GM19043 (cell line): ENCODE data around the gene FBXO34.
"Not testable (repeated sequence)": the region's sequence is repeated elsewhere in the genome, so short reads cannot be mapped to it uniquely, and the experiment has no call there.

Experiments used
- ATAC-seq: cut with Tn5 transposase; IDR thresholded peaks from one replicate; pipeline ENCODE4 v1.9.1; 2021; ENCODE audit warnings: low read depth; ENCODE audit not compliant: unreplicated experiment

Gene FBXO34

DNA sequence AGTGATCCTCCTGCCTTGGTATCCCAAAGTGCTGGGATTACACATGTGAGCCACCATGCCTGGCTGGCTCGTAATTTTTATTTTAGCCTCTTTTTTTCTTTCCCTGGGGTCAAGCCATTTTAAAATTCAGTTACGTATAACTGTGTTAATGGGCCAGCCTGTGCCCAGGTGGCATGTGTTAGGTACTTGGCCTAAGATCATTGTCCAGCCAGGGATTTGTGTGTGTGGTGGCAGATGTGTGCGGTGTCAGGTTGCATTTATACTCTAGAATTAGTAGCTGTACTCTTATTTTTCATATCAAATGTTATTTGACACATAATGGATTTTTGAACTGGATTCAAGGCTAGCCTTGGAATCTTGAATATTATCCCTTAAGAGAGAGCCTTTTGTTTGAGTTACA is 69.3 kb downstream of the FBXO34 start:
- no peak for ATAC-seq

DNA sequence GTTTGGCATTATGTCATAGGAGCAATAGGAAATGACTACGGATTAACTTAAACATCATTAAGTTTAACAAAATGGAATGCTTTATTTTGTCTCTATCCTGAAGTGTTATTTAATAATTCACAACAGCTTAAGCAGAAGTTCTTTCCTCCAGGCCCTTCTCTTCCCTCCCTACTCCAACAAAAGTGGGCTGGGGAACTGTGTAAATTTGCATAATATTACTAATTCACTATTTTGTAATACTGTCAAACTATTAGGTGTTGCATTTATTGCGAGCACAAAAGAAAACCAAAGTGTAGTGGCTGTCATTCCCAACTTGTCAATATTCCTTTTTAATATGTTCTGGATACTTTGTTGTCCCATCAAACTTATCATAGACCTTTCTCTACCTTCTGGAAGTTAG is 70.6 kb downstream of the FBXO34 start:
- no peak for ATAC-seq

DNA sequence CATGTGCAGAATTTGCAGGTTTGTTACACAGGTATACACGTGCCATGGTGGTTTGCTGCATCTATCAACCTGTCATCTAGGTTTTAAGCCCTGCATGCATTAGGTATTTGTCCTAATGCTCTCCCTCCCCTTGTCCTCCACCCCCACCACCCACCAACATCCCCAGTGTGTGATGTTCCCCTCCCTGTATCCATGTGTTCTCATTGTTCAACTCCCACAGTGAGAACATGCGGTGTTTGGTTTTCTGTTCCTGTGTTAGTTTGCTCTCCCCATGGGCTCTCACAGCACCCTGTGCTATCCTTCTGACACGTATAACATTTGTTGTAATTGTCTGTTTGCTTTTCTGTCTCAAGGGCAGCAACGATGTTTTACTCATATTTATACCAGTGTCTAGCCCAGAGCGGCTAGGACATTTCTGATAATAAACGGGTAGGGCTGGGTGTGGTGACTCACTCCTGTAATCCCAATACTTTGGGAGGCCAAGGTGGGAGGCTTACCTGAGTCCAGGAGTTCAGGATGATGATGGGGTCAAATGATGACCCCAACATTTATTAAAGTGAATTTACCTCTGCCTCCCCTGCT is 73.5 kb downstream of the FBXO34 start:
- ATAC-seq, result not testable (repeated sequence)

DNA sequence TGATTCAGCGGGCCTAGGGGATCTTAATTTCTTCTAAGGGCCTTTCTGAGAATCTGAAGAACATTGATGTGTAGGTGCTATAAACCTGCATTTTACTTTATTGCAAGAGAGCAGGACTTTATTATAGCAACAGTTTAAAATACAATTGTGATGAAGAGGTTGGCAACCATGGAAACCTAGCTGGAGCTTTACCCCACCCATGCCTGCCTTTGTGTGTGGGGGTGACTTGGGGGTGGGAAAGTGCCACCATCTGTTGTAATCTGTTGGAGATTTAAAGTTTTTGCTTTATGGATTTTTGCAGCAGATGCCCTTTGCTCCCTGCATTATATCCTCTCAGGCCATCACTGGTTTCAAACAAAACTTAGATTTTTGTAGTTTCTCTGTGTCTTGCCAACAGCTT is 75.8 kb downstream of the FBXO34 start:
- no peak for ATAC-seq

DNA sequence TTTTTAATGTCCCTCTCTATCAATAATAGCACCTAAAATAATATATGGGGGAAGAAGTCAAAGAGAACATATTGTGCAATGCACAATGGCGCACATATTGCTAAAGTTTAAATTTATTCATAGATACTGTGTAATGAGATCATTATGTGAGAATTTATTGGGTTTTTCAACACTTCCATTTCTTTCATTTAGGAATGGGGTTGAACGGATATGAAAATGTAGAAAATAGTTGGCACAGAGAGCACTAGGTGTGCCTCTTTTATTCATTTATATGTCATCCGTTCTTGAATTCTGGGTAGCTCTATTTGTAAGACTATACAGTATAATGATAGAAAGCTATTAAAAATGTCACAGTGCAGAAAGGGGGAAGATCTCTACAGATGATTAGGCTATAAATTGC is 76.5 kb downstream of the FBXO34 start:
- ATAC-seq, result no peak

DNA sequence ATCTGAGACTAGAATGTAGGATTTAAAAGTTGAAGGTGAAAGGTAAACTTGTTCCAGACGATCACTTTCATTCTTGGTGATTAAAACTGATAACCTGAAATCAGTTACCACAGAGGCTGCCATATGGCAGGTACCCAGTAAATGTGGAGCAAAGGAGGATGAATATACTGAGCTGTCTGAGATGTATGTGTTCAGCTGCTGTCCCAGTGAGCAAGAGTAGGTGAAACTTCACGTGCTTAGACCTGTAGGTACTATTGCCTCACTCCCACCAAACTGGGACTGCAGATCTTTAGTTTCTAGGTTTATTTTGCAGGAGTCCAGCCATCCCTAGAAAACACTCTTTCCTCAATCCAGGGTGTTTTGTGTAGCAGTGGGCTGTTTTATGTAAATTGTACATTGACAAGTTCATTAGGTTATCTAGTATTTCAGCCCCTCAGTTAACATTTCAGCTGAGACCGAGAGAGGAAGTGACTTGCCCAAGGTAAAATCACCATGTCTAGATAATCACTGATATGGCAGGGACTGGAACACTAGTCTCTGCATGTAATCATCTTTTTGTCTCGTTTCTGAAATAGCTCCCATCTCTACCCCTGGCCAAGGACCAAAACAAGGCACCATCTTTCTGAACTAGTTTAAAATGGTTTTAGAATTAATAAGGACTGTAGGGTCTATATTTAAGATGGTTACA is 77.7 kb downstream of the FBXO34 start:
- ATAC-seq, result peak; percentile 64

DNA sequence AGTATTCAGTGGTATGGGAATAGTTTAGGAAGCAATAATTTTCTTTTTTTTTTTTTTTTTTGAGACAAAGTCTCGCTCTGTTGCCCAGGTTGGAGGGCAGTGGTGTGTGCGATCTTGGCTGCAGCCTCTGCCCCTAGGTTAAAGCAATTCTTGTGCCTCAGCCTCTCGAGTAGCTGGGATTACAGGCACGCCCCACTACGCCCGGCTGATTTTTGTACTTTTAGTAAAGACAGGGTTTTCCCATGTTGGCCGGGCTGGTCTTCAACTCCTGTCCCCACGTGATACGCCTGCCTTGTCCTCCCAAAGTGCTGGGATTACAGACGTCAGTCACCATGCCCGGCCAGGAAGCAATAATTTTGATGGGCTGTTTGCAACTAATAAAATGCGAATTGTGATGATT is 78.3 kb downstream of the FBXO34 start:
- ATAC-seq, result peak; percentile 32

DNA sequence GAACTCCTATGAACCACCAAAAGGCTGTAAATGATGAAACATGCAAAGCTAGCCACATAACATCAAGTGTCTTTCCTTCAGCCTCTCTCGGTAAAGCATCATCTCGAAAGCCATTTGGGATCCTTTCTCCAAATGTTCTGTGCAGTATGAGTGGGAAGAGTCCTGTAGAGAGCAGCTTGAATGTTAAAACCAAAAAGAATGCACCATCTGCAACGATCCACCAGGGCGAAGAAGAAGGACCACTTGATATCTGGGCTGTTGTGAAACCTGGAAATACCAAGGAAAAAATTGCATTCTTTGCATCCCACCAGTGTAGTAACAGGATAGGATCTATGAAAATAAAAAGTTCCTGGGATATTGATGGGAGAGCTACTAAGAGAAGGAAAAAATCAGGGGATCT is 79.2 kb downstream of the FBXO34 start:
- ATAC-seq, result no peak

DNA sequence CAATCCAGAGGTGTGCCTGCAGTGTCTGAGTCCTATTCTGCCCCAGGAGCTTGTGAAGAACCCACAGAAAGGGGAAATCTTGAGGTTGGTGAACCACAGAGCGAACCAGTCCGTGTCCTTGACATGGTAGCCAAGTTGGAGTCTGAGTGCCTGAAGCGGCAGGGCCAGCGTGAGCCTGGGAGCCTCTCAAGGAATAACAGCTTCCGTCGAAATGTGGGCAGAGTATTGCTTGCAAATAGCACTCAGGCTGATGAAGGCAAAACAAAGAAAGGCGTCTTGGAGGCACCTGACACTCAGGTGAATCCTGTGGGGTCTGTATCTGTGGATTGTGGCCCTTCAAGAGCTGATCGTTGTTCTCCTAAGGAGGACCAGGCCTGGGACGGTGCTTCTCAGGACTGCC is 79.9 kb downstream of the FBXO34 start:
- ATAC-seq, result no peak

DNA sequence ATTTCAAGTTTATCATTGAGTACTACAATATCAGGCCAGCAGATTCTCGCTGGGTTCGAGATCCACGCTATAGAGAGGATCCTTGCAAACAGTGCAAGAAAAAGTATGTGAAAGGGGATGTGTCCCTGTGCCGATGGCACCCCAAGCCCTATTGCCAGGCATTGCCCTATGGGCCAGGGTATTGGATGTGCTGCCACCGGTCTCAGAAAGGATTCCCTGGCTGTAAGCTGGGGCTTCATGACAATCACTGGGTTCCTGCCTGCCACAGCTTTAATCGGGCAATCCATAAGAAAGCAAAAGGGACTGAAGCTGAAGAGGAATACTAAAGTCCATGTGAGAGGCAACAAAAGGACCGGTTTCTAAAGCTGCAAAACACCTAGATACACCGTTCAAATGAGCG is 81.0 kb downstream of the FBXO34 start:
- ATAC-seq, result no peak

DNA sequence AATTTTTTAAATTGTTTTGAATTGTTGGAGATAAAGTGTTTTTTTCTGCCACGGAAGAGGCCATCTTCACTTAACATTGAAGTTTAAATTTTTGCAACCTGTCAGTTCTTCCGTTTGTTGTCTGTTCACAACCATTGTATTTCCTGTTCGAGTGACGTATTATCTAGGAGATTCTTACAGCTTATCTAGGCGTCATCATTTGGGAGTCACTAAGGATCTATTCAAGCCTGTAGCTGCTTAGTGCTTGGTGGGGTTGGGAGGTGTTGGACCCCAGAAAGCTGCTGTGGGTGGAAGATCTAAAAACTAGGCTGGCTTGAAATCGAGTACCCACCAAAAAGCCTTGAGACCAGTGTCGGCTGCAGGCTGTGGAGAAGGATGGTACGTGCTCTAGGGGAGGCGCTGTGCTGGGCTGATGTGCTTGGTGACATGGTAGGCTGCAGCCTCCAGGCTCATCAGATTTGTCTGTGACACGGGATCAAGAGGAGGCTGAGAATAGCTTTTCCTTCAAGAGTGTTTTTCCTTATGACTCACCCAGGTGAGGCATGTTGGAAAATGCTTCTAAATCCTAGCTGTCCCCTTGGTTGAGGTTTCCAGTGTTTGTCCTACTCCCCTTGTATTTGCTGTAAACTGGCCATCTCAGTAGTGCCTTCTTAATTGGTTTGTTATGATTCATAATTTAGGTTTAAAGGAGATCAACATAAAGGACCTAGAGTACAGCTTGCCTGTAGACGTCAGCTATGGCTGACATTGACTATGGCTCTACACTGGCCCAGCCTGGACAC is 82.7 kb downstream of the FBXO34 start:
- ATAC-seq, result no peak

DNA sequence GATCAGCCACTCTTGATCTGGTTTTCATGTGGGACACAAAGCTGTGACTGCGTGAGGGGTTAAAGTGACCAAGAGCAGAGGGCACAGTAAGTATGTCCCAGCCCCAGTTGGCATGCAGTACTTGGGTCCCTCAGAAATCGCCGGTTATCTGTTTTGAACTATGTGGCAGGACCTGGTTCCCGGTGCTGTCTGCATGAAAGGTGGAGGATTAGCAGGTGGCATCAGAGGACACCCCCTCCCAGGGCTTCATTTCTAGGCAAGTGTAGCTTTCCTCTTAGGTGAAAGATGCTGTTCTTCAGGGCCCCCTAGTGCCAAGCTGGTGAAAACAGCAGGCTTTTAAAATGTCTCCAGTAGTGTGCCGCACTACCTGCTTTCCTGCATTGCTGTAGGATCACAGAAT is 83.3 kb downstream of the FBXO34 start:
- peak; percentile 77 for ATAC-seq

DNA sequence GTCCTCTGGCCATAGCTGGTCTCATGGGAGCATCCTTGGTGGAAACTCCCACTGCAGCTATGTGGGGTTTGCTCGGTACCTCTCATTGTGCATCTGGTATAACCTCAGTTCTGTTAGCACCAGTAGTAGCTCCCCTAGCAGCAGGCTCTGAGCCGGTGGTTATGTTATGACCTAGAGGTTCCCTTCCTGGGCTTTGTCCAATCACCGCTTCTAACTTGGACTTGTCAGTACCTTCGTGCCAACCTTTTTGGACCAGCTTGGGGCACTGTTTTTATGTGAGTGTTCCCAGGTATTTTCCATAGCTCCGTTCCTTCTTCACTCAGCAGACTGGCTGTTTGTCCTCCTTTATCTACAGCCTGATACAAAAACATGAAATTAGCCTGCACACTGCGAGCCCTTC is 84.7 kb downstream of the FBXO34 start:
- no peak for ATAC-seq

DNA sequence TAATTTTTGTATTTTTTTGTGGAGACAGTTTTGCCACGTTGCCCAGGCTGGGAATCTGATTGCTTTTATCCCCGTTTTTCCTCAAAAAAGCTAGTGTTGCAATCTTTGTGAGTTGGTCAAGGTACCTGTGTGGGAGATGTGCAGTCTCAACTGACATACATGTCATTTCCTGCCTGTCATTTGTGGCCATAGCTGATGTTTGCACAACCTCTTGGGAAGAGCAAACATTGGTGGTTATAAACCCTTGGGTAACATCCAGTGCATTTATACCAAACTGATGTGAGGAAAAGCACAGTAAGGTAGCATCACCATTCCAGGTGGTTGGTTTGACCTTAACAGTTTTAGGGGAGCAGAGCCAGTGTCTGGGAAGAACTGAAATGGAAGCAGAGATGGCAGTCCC is 85.7 kb downstream of the FBXO34 start:
- ATAC-seq, result no peak

DNA sequence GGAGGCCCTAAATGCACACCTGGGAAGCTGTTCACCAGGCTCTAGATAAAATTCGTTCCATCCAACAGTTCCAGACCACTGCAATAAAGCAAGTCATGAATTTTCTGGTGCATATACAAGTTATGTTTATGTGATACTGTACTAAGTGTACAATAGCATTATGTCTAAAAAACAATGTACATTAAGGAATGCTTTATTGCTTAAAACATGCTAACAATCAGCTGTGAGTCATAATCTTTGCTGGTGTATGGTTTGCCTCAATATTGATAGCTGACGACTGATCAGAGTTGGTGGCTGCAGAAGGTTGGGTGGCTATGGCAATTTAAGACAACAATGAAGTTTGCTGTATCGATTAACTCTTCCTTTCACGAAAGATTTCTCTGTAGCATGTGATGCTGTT is 88.1 kb downstream of the FBXO34 start:
- no peak for ATAC-seq

DNA sequence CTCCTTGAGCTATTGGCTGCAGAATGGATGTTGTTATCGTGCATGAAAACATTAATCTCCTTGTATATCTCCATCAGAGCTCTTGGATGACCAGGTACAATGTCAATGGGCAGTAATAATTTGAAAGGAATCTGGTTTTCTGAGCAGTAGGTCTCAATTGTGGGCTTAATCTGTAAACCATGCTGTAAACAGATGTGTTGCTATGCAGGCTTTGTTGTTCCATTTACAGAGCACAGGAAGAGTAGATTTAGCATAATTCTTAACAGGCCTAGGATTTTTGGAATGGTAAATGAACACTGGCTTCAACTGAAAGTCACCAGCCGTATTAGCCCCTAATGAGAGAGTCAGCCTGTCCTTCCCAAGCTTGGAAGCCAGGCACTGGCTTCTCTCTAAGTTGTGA is 90.0 kb downstream of the FBXO34 start:
- no peak for ATAC-seq

DNA sequence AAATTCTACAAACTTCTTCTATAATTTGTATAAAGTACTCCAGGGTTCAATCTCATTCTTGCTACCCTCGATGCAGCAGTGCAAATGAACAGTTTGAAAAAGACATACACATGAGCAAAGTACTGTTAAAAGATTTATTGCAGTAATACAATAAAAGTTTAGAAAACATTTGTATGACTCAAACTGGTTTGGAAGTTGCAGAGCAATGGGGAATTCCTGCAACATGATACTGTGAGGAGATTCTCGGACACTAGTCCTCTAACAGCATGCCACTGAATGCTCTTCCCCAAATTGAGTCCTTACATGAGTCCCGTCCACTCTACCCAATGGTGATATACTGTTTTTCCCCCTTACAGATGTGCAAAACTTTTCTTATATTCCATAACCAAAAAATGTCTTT is 95.0 kb downstream of the FBXO34 start:
- ATAC-seq, result no peak

DNA sequence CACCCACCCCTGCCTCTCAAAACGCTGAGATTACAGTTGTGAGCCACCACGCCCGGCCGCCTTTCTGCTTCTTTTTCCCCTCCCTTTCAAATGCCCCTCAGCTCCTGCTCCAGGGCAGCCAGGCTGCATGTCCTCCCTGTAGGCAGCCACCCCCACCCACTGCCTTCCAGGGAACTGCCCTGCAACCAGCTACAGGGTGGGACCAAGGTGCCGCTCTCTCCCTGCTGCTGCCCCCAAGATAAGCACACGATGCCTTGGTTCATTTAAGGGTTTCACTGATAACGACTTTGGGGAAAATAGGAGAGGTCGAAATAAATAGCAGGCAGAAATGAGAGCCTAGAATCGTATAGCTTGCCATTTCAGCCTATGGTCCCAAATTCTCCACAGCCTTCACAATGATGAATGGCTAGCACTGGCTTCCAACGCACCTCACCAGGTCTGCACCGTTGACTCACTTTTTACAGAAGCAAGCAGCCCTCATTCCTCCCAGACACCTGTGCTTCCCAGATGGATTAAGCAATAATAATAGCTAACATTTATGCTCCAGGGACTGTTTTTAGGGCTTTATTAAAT is 99.7 kb downstream of the FBXO34 start:
- no peak for ATAC-seq

DNA sequence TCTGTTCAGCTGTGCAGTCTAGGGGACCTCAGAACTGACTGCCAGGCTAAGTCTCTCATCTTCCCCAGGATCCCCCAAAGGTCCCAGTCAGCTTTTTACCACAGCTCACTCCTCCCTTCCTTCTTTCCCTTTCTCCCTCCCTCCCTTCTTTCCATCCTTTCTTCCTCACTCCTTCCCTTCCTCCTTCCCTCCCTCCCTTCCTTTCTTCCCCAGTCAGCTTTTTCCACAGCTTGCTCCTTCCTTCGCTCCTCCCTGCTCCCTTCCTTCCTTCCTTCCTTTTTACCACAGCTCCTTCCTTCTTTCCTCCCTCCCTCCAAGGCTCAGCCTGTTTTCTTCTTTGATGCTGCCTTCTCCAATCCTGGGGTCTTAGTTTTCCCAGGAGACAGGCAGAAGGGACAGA is 101.2 kb downstream of the FBXO34 start:
- no peak for ATAC-seq

DNA sequence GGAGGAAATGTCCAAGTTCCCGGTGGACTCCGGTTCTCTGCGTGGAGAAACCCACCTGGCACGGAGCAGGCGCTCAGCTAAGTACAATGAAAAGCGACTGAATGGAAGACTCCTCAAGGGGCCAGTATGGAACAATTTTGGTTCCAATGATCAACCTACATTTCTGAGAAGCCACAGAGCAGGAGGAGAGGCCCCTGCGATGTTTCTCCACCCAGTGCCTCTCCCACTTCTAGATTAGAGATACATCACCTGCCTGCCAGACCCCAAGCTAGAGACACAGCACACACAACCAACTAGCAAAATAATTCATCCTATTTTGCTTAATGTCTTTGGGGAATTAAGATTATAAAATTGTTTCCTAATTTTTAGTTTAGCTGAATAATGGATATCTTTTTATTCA is 101.6 kb downstream of the FBXO34 start:
- no peak for ATAC-seq

DNA sequence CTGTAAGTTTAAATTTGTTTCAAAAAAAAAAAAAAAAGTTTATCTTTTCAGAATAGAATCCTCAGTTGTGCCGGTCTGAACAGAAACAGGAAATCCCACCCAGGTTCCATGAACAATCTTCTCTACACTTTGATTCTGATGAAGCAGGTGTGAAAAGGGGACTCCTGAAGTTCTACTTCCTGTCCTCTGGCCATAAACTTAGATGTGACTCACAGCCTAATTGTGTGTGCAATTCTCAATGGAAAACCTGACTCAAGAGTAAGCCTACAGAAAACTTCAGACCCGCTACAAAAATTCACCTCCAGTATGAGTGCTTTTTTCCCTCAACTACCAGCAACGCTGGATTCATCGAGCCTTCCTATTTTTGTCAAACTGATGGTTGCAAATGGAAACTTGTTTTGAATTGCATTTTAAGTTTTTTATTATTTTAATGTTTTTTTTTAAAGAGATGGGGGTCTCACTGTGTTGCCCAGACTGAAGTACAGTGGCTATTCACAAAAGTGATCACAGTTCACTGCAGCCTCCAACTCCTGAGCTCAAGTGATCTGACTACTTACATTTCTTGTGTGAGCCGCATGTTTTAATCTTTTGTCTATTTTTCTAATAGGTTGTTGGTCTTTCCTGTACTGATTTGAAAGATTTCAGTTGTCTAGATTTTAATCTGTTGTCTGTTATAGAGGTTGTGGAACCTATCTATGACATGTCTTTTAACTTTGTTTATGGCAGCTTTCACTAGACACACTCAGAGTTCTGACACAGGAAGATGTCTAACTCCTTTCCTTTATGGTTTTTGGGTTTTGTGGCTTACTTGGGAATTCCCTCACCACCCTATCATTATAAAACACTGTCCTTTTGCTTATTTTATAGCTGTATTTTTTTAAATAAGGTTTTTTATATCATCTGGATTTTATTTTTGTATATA is 102.8 kb downstream of the FBXO34 start:
- no peak for ATAC-seq
